Measurements from ENCODE around the gene ZNF548.

- TF ChIP-seq, protein P1, sequence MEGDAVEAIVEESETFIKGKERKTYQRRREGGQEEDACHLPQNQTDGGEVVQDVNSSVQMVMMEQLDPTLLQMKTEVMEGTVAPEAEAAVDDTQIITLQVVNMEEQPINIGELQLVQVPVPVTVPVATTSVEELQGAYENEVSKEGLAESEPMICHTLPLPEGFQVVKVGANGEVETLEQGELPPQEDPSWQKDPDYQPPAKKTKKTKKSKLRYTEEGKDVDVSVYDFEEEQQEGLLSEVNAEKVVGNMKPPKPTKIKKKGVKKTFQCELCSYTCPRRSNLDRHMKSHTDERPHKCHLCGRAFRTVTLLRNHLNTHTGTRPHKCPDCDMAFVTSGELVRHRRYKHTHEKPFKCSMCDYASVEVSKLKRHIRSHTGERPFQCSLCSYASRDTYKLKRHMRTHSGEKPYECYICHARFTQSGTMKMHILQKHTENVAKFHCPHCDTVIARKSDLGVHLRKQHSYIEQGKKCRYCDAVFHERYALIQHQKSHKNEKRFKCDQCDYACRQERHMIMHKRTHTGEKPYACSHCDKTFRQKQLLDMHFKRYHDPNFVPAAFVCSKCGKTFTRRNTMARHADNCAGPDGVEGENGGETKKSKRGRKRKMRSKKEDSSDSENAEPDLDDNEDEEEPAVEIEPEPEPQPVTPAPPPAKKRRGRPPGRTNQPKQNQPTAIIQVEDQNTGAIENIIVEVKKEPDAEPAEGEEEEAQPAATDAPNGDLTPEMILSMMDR (IDR thresholded peaks at IDR 0.05): no peak
- TF ChIP-seq EZH2 (IDR thresholded peaks at IDR 0.05; ENCODE audit: borderline replicate concordance, insufficient read depth, low read depth, low read length, poor library complexity, severe bottlenecking): no peak
These were observed 30.4 kb upstream of the ZNF548 start for GRCh38 chr19:57359300-57359699.

Measured in B cell (primary cell).